Measurements from ENCODE around the gene WNT1.

The WNT1 gene

DNA sequence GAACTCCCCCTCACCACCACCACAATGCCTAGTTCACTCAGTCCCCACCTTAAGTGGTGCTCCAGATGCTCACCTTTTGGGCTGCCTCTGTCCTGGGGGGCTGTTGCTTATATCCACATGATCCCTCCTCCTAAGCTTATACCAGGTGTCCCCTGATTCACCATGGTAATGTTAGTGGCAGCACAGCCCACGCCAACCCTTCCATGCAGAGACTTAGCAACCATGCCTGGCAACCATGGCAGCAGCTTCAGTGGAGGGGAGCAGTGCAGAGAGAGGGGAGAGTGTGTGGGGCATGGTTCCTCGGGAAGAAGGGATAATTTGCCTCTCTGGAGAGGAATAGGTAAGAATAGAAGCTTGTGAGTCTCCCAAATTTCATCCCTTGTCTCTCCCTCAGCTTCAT lies 22.2 kb downstream of the WNT1 start:
- FAIRE-seq: no peak
- no peak for DNase-seq (ENCODE audit: low spot score)

DNA sequence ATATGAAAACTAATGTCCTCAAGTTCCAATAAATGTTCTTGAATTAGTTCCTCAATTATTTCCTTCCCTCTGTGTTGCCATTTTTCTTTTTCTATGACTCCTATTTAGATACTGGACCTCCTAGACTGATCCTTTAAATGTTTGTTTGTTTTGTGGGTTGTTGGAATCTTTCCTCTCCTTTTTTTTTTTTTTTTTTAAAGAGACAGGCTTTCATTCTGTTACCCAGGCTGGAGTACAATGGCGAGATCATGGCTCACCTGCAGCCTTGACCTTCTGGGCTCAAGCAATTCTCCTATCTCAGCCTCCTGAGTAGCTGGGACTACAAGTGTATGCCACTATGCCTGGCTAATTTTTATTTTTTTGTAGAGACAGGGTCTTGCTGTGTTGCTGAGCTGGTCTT lies 30.8 kb downstream of the WNT1 start:
- DNase-seq (ENCODE audit: low spot score) (no peak), FAIRE-seq (no peak)

DNA sequence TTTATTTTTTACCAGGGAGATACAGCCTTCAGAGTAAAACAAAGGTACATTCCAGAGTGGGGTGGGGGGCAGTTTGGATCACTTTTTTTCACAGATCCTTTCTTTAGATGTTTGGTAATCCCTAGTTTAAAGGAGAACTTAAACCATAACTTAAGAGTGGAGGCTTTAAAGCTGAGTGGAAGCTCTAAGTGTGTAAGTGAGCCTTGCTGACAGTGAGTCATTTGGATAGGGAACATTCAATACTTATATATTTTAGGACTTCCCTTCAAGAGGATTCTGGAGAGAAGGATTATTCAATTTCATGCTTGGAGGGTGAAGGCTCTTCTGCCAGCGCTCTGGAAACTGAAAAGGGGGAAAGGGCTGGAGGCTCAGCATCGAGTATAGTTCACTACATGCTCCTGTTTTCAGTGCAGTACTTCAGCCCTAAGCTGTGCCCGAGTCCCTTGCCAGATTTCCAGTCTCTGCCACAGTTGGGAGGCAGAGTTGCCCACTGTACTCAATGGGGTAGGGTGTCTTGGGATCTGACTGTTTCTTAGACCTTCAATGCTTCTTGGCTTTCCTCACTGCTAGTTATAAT lies 32.1 kb downstream of the WNT1 start:
- DNase-seq (ENCODE audit: low spot score): no peak
- no peak for FAIRE-seq

DNA sequence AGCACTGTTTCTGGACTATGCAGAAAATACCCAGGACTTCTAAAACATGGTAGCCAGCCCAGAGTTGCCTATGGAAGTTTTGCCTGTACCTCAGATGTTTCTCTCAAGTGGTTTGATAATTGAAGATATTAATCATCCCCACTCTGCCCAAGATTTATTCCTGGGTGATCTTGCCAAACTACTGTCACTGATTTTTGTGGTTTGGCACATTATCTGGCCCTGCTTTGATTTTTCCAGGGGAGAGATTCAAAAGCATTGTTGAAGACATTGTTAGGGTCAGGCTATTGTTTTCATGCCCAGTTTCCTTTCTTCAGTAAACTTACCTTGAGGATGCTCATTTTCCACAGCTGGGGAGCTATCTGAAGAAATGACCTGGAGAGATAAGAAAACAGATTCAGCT lies 34.6 kb downstream of the WNT1 start:
- FAIRE-seq (no peak), DNase-seq (ENCODE audit: low spot score) (no peak)

DNA sequence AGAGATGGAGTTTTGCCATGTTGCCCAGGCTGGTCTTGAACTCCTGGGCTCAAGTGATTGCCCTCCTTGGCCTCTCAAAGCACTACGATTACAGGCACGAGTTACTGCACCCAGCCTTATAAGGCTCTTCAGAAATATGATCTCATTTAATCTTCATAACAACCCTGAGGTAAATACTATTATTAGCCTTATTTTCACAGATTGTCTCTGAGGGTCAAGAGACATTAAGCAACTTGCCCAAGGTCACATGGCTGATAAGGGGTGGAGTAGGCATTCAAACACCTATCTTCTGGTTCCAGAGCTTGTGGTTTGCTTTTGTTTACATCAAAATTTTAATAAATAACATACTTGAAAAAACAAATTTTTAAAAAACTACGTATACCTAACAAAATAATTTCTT lies 35.3 kb downstream of the WNT1 start:
- FAIRE-seq (no peak), DNase-seq (ENCODE audit: low spot score) (no peak)

DNA sequence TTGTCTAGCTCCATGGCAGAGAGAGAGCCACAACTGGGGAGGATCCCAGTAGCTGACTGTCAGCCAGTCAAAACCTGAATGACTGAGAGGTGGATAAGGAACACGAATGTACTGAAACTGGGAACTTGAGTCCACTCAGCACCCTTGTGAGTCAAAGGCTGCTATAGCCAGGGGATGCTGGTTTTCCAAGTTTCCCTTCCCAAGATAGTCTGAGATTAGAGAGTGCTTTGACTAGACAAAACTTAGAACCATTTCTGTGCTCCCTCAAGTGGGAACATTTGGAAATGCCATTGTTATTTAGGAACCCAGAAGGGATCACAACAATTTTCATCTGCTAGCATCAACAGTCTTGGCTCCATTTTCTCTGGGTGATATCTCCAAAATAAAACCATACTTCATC lies 36.4 kb downstream of the WNT1 start:
- FAIRE-seq: no peak
- DNase-seq (ENCODE audit: low spot score): no peak

DNA sequence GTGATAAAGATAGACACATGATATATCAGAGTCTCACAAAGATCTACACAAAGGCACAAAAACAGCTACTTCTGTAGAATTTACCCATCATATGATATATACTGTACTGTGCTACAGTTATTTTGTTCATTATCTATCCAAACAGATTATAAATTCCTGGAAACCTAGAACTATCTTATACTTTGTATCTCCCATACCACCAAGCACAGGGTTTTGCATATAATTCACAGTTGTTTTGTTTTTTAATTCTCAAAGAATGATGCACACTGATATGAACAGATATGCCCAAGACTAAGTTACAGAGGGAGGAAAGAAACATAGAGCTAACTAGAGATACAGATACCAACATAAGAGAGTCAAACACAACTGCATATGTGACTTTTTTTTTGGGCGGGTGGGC lies 37.1 kb downstream of the WNT1 start:
- DNase-seq (ENCODE audit: low spot score): no peak
- no peak for FAIRE-seq

DNA sequence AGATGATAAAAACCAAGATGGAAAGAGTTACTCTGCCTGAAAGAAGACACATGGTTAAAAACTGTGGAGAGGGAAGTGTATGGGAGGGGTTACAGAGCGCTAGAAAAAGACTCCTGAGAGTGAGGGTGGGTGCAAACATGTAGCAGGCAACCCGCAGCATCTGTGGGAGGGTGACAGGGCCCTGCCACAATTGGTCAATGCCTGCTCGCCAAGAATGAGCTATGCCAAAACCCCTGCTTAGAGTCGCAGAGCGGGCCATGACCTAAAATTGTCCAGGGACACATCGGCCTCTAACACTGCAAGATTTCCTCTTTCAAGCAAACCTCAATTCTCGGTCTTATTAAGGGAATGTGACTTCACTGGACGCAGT lies 39.8 kb downstream of the WNT1 start:
- no peak for FAIRE-seq
- peak; percentile 40 for DNase-seq (ENCODE audit: low spot score)

DNA sequence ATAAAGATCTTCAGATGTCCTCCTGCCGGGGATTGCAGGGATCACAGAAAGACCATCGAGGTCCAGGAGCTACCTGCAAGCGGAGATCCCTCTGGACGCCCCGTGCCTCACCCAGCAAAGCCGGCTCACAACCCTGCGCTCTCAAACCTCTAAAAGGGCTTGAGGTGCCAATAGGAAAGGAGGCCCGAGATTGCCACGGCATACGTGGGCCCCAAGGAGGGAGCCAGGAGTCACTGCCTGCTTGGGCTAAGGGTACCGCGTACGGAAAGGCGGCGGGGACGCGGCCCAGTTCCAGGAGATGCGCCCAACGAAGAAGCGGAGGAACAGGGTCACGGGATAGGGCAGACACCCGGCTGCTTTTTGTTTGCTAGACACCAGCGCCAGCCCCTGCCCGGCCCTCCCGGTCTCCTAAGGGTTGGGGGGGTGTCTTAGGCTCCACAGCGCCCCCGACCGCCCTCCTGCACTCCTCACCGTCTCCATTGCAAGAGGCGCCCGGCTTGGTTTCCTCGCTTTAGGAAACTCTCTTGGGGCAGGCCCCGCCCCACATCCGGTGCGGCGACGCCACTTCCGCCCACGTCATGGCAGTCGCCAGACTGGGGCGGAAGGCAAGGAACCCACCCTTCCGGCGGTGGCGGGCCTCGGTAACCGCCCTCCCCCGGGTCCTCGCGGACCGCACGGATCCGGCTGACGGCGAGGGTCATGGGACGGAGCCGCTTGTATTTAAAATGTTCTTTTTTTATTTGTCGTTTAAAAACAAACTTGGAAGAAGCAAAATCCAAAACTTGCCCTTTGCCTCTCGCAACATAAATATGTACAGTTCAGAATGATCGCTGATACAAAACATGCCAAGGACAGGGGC lies 40.4 kb downstream of the WNT1 start, which contains the start of gene PRKAG1:
Gene PRKAG1 (minus strand): TSS at position 516 of the 859 bp plus-strand sequence. CDS start 36 bp downstream, at position 480.
- FAIRE-seq (peak; percentile 46), DNase-seq (ENCODE audit: low spot score) (peak; percentile 99)

DNA sequence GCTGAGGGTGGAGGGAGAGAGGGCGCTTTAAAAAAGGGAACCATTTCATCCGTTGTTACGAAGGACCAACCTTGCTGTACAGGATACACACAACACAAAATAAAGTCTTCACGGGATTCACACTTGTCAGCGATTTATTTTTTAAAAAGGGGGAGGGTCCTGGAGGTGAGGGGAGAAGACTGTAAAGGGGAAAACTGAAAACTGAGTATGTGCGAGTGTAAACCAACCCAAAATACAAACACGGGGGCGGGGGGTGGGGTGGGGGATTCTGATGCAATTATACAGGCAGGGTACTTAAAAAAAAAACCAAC lies 41.0 kb downstream of the WNT1 start:
- DNase-seq (ENCODE audit: low spot score) (no peak), FAIRE-seq (no peak)

DNA sequence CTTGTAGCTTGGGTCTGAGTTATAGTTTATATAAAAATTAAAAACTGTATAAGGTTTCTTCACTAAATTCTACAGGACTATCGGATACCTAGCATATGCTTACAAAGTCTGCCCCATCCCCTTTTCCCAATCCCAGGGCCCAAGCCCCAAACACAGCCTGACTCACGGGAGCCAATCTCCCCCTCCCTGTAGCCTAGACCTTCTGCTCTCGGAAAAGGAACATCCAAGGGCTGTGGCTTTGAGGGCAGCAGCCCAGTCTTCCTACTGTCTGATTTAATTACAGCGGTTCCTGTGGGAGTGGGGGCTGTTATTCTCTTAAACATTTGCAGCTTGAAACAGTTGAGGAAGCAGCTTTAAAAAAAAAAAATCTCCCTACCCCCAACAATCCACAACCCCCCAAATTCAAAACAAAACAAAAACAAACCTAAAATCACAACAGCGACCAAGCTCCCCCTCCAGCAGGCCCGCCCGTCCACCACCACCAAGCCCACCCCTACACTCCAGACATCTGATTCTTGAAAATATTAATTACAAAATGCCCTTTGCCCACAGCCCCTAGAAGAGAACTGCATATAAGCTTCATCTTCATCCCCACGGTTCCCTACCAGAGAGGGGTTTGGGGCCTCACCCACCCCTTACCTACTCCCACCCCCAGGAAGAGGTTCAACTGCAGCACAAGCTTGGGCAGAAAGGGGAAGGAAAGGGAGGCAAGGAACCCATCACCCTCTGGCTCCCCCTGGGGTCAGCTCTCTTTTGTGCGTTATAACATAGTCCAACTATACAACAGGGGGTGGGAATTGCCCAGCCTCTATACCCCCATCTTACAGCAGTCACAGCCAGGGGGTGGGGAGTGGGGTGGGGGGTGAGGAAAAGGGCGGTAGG lies 41.6 kb downstream of the WNT1 start:
- FAIRE-seq (no peak), DNase-seq (ENCODE audit: low spot score) (peak; percentile 61)

DNA sequence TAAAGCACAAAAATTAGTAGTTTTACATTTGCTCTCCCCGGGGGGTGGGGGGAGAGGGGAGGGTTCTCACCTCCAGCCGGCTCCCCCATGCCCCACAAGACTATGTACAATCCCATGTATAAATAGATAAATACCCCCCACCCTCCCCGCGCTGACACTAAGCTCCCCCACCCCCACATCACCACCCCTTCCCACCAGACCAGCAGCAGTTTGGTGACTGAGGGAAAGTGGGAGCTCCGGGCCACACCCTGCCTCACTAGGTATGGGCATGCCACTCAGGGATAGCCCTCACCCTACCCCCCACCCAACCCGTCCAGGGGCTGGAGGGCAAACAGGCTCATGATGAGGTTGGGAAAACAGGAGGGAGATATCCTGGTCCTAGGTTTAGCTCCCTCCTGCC lies 42.3 kb downstream of the WNT1 start:
- no peak for FAIRE-seq
- no peak for DNase-seq (ENCODE audit: low spot score)

DNA sequence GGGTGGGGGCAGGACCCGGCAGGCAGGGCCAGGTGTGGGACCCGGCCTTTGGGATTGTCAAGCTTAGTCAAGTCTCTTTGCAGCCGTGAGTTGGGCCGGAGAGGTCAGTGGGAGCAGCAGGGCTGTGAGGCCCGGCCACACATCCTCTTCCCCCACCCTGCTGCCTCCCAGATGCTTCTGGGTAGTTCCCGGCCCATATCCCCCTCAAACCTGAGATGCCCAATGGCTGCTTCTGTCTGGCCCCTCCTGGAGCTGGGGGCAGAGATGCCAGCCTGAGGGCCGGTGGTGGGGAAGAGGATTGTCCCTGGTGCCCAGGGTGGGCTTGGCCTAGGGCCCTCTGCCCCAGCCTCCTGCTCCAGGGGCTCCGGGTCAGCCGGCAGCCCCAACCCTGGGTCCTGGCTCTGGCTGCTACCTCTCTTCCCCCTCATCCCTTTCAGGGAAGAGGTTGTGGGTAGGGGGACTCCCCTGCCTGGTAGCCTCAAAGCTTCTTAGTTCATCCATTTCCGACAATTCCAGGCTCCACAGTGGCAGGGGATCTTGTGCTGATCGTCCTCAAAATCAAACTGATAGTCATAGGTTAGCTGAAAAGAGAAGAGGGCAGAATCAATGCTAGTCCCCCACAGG lies 43.3 kb downstream of the WNT1 start:
- DNase-seq (ENCODE audit: low spot score): no peak
- FAIRE-seq: no peak

DNA sequence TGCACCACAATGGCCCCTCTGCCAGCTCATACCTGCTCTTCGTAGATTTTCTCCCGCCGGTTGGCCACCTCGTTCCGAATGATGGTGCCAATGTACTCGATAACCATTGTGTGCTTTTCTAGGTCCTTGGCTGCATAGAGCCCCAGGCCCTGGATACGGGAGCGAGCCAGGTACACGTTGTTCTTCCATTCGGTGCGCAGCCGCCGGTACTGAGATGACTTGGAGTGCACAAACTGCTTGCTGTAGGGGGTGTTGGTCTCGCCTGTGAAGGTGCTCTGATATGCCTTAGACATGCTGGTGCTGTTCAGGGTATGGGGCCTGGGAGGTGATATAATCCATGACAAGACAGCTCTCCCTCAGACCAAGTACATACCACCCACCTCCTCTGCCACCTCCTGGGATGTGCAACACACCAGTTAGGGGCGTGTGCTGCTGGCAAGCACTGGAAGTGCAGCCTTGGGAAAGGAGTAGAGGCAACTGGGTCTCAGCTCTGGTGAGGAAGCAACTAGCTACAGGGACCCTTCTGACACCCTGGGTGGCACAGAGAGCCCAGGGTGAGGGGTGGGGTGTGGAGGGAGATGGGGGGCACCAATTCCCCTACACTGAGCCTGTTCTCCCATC lies 44.5 kb downstream of the WNT1 start:
- DNase-seq (ENCODE audit: low spot score) (no peak), FAIRE-seq (no peak)

DNA sequence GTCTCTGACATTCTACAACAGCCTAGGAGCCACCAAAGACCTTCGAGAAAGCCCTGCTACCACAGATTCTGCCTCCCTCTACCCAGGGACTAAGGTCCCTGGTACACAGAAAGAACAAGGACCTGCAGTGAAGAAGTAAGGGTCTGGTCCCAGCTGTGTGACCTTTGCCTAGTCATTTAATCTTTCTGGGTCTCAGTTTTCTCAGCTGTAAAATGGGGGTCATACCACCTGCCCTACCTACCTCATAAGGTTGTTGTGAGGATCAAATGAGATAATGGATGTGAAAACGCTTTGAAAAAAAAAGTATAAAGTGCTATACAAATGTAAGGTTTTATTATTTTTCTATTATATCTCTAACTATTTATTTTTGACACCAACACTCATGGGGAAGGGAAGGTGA lies 45.7 kb downstream of the WNT1 start:
- FAIRE-seq: no peak
- DNase-seq (ENCODE audit: low spot score): no peak

DNA sequence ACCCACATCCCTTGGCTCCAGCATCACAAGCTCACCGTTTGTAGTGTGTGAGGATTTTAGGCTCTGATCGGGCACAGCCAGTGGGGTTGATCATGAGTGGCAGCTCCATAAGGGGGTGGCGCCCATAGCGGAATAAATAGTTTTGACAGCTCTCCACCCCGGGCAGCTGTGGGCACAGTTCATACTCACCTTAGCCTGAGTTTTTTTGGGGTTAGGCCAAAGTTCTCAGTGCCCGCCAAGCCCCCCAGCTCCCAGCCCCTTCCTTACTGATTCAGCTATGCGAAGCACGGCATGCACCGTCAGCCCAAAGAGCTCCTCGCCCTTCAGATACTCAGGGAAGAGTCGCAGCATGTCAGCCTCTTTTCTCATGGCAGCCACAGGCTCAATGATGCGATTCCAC lies 46.4 kb downstream of the WNT1 start:
- DNase-seq (ENCODE audit: low spot score): no peak
- no peak for FAIRE-seq

DNA sequence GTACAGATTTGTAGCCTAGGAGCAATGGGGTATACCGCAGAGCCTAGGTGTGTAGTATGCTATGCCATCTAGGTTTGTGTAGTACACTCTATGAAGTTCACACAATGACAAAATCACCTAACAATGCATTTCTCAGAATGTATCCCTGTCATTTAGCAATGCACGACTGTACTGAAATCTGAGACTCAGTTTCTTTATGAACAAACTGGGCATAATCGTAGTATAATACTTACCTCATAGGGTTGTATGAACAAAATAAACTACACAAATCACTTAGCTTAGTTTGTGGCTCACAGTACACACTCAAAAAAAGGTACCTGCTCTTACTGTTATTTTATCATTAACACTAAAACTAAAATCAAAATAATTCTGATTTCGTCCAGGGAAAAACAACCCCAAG lies 47.3 kb downstream of the WNT1 start:
- DNase-seq (ENCODE audit: low spot score) (no peak), FAIRE-seq (no peak)

DNA sequence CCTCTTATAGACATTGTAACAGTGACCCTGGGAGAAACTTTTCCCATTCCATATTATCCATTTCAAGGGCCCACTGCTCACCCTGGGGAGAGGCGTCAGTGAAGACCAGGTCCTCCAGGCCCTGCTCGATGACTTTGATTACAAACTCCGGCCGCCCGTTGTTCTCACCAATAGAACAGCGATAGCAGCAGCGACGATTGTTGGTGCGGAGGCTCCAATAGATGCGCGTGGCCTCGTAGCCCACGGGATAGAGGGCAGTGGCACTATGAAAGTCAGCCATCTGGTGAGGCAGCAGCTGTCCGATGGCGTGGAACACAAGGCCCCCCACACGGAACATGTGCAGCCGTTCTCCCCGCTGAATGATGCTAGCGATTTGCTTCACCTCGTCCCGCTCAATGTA lies 48.0 kb downstream of the WNT1 start:
- DNase-seq (ENCODE audit: low spot score) (no peak), FAIRE-seq (no peak)

DNA sequence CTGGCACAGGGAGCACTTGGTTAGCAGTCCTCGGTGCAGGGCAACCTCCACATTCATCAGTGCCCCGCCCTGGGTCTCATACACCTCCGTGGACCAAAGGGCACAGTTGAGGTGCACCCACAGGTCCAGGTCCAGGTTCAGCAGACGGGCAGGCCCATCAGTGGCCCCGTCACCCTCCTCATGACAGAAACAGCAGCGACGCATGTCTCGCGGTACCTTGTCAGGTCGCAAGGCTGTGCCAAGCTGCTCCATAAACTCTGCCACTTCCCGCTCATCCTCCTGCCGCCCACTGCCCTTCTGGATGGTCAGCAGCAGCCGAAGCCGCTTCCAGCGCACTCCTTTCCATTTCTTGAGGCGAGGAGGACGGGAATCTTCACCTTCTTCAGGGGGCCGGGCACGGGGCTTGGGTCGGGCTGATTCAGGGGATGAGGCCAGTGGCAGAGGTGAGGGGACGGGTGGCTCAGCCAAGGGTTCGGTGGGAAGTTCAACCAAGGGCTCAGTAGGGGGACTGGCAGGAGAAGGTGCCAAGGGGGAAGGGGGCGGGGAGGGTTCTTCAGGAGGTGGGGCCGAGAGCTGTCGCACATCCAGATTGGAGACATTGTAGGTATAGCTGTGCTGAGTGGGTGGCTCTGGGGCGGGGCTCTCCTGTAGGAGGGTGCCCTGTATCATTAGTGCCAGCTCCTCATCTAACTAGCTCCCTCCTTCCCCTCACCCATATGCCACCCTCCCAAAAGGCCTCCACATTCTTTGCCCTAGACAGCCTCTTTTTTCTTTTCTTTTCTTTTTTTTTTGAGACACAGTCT lies 48.8 kb downstream of the WNT1 start:
- FAIRE-seq (no peak), DNase-seq (ENCODE audit: low spot score) (no peak)

DNA sequence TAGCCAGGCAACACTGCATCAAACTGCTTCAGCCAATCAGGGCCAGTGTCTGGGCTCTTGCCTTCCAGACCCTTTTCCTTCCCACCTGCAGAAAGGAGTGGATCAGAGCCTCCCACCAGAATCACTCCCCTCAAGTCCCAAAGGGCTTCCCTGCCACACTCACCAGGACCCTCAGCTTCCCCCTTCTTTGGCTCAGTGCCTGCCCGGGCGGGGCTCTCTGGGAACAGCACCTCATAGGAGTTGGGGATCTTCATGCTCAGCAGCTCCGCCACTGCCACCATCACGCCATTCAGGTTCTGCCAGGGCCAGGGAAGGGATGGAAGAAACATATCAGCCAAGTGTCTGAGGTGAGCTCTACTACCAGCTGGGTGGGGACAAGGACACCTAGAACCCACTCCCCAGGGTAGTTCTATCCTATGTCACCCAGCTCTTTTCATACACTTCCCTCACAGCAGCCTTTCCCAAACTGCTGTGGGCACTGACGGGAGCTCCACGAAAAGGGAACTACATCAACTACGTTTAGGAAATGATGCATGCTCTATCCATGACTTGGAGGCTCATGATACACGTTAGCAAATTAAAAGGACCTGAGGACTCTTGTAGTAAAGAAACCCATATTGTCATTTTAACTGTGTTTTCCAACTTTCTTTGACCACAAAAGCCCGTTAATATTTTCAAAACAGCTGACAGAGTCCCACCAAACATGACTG lies 49.9 kb downstream of the WNT1 start:
- DNase-seq (ENCODE audit: low spot score) (no peak), FAIRE-seq (no peak)
